ENCODE measurements around the gene ITPR2. TPM values are rescaled to one million over a fixed set of nuclear protein-coding genes. Genes with fewer than 3 reads are reported as not detected.

Gene ITPR2
- total RNA-seq, 1 experiment from 2014 or later = 41.6 TPM

DNA sequence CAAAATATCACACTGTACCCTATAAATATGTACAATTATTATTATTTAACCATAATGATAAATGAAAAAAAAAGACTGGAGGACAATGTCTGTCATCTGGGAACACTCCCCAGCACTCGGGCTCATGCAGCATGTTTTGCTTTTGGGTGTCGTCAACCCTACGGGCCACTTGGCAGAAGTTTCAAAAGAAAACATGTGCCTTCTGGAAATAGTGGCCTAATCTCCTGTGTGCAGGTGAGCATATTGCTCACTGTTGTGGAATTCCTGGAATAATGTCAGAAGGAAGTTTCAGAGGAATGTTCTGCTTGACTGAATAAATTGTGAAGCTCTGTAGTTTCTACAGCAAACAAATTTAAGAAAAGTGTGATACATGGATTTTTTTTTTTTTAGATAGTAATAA, 339.3 kb downstream of the ITPR2 start:
- H3K27me3 ChIP-seq (replicated peaks; ENCODE audit: control insufficient read depth, insufficient read depth, low read length) = no peaks in the 10 kb centered on the region
- no peaks in the 10 kb centered on the region; the same call in 1 of the 2 replicates for H3K36me3 ChIP-seq (ENCODE audit: control insufficient read depth, insufficient read depth, low read length)
- Mint-ChIP-seq H3K4me1 (ENCODE audit: low read depth, unreplicated experiment) (peaks cover 6% of the 10 kb centered on the region), H3K4me3 (ENCODE audit: unreplicated experiment) (no peak overlapping the region), H3K36me3 (ENCODE audit: insufficient read depth, unreplicated experiment) (peaks cover 4% of the 10 kb centered on the region), H3K9me3 (ENCODE audit: unreplicated experiment) (peaks cover 27% of the 10 kb centered on the region), H3K27ac (ENCODE audit: unreplicated experiment) (no peak overlapping the region), H3K27me3 (ENCODE audit: insufficient read depth, unreplicated experiment) (no peaks in the 10 kb centered on the region)
- H3K9me3 ChIP-seq = no peaks in the 10 kb centered on the region
- ChIA-PET CTCF (interaction anchor here (0.7 to 1.0 kb wide), 2 partner anchors 13 to 18 kb away, joined by 5 to 6 read pairs; no protein-coding TSS in a partner anchor), POLR2A (no interaction called here)
- H3K4me1 ChIP-seq = peaks cover 14% of the 10 kb centered on the region
- intact Hi-C loops (cut with micrococcal nuclease; ENCODE audit: unreplicated experiment) = no loop called here
- peak in 1 of 2 experiments; percentile 23 for DNase-seq
- TF ChIP-seq, protein P1, sequence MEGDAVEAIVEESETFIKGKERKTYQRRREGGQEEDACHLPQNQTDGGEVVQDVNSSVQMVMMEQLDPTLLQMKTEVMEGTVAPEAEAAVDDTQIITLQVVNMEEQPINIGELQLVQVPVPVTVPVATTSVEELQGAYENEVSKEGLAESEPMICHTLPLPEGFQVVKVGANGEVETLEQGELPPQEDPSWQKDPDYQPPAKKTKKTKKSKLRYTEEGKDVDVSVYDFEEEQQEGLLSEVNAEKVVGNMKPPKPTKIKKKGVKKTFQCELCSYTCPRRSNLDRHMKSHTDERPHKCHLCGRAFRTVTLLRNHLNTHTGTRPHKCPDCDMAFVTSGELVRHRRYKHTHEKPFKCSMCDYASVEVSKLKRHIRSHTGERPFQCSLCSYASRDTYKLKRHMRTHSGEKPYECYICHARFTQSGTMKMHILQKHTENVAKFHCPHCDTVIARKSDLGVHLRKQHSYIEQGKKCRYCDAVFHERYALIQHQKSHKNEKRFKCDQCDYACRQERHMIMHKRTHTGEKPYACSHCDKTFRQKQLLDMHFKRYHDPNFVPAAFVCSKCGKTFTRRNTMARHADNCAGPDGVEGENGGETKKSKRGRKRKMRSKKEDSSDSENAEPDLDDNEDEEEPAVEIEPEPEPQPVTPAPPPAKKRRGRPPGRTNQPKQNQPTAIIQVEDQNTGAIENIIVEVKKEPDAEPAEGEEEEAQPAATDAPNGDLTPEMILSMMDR (IDR thresholded peaks at IDR 0.05; ENCODE audit: insufficient read depth in 1 of 2, low read depth in 1 of 2, low read length in 1 of 2, severe bottlenecking in 1 of 2, unreplicated experiment in 1 of 2) = no peak
- no TSS peak for BruUV-seq (replicated peaks)
- no peak overlapping the region for H3K4me3 ChIP-seq (ENCODE audit: low read depth, low read length)

DNA sequence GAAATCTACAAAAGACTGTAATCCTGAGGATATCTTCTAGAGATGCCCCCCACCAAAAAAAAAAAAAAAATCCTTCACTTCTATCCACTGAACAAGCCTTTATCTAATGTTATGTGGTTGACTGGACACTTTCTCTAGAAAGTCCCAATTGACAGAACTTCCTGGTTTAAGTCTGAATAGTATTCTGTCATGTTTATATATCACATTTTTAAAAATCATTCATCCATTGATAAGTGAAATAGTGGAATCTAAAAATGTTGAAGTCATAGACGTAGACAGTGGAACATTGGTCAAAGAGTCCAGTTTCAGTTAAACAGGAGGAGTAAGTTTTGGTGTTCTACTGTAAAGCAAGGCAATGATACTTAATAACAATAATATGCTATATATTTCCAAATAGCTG, 340.6 kb downstream of the ITPR2 start:
- H3K27me3 Mint-ChIP-seq (ENCODE audit: insufficient read depth, unreplicated experiment) = no peaks in the 10 kb centered on the region
- Histone ChIP-seq H3K36me3 (ENCODE audit: control insufficient read depth, insufficient read depth, low read length) (no peaks in the 10 kb centered on the region; the same call in 1 of the 2 replicates), H3K4me1 (peaks cover 14% of the 10 kb centered on the region), H3K27me3 (replicated peaks; ENCODE audit: control insufficient read depth, insufficient read depth, low read length) (no peaks in the 10 kb centered on the region), H3K4me3 (ENCODE audit: low read depth, low read length) (no peak overlapping the region), H3K9me3 (no peaks in the 10 kb centered on the region)
- no TSS peak for BruUV-seq (replicated peaks)
- ChIA-PET POLR2A (no interaction called here), CTCF (no interaction called here)
- no peak overlapping the region for H3K4me3 Mint-ChIP-seq (ENCODE audit: unreplicated experiment)
- TF ChIP-seq, protein P1 (IDR thresholded peaks at IDR 0.05; ENCODE audit: insufficient read depth in 1 of 2, low read depth in 1 of 2, low read length in 1 of 2, severe bottlenecking in 1 of 2, unreplicated experiment in 1 of 2) = no peak
- H3K9me3 Mint-ChIP-seq (ENCODE audit: unreplicated experiment) = peaks cover 23% of the 10 kb centered on the region
- no peak for DNase-seq
- H3K36me3 Mint-ChIP-seq (ENCODE audit: insufficient read depth, unreplicated experiment) = peaks cover 4% of the 10 kb centered on the region
- intact Hi-C loops (cut with micrococcal nuclease; ENCODE audit: unreplicated experiment) = no loop called here
- H3K27ac Mint-ChIP-seq (ENCODE audit: unreplicated experiment) = no peak overlapping the region
- H3K4me1 Mint-ChIP-seq (ENCODE audit: low read depth, unreplicated experiment) = peaks cover 6% of the 10 kb centered on the region

DNA sequence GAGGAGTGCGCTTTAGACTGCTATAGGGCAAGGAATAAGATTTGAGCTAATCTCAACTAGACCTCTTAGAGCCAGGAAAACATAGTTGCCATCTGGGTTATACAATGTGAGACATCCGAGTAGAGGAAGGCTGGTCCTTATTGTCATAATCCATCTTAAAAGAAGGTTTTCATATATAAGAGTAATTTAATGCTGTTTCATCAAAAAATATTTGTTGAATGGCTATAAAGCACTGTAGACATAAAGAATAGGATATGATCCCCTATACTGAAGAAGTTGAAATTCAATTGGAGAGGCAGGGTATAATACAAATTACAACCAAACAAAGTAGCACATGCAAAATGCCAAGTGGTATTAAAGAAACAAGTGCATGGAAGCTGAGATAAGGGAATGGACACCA, 343.1 kb downstream of the ITPR2 start:
- no peaks in the 10 kb centered on the region for H3K27me3 ChIP-seq (replicated peaks; ENCODE audit: control insufficient read depth, insufficient read depth, low read length)
- intact Hi-C loops (cut with micrococcal nuclease; ENCODE audit: unreplicated experiment) = no loop called here
- H3K36me3 ChIP-seq (ENCODE audit: control insufficient read depth, insufficient read depth, low read length) = no peaks in the 10 kb centered on the region; the same call in 1 of the 2 replicates
- H3K4me1 ChIP-seq = peaks cover 14% of the 10 kb centered on the region
- H3K9me3 Mint-ChIP-seq (ENCODE audit: unreplicated experiment) = peaks cover 17% of the 10 kb centered on the region
- ChIA-PET POLR2A (no interaction called here), CTCF (no interaction called here)
- TF ChIP-seq, protein P1 (IDR thresholded peaks at IDR 0.05; ENCODE audit: insufficient read depth in 1 of 2, low read depth in 1 of 2, low read length in 1 of 2, severe bottlenecking in 1 of 2, unreplicated experiment in 1 of 2) = no peak
- DNase-seq = no peak
- peaks cover 4% of the 10 kb centered on the region for H3K36me3 Mint-ChIP-seq (ENCODE audit: insufficient read depth, unreplicated experiment)
- no peaks in the 10 kb centered on the region for H3K27me3 Mint-ChIP-seq (ENCODE audit: insufficient read depth, unreplicated experiment)
- no peaks in the 10 kb centered on the region for H3K9me3 ChIP-seq
- no peak overlapping the region for H3K27ac Mint-ChIP-seq (ENCODE audit: unreplicated experiment)
- H3K4me3 ChIP-seq (ENCODE audit: low read depth, low read length) = no peak overlapping the region
- no TSS peak for BruUV-seq (replicated peaks)
- H3K4me3 Mint-ChIP-seq (ENCODE audit: unreplicated experiment) = no peak overlapping the region
- H3K4me1 Mint-ChIP-seq (ENCODE audit: low read depth, unreplicated experiment) = no peaks in the 10 kb centered on the region

Data from Caco-2 (cell line).